GM11168 (cell line): ENCODE results near the gene CNPY3.

Experiments
- in situ Hi-C: fragments of 300-500 bp; cut with MboI; formaldehyde crosslinking; loops from one replicate; pipeline ENCODE4 v1.12.0; 2022; ENCODE audit warnings: low sequenced_read_pairs; ENCODE audit not compliant: unreplicated experiment

The CNPY3 gene

GRCh38 chr6:42974919-42975505, 45.7 kb downstream of the CNPY3 start:
- in situ Hi-C loops = no loop called here

DNA sequence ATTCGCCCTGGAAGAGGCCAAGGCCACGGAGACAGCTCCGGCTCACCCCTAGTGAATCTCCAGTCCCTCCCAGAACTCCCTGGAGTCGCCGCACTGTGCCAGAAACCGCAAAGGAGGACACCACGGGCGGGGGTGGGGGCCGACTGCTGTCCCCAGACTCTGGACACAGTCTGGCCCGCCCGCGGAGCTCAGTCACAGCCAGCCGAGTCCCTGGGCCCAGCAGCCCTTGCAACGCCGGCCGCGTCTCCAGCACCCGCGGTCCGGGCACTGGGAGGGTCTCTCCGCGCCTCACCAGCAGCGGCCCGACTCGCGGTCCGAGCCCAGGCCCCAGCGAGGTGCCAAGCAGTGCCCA, 49.2 kb downstream of the CNPY3 start:
- in situ Hi-C loops = no loop called here

DNA sequence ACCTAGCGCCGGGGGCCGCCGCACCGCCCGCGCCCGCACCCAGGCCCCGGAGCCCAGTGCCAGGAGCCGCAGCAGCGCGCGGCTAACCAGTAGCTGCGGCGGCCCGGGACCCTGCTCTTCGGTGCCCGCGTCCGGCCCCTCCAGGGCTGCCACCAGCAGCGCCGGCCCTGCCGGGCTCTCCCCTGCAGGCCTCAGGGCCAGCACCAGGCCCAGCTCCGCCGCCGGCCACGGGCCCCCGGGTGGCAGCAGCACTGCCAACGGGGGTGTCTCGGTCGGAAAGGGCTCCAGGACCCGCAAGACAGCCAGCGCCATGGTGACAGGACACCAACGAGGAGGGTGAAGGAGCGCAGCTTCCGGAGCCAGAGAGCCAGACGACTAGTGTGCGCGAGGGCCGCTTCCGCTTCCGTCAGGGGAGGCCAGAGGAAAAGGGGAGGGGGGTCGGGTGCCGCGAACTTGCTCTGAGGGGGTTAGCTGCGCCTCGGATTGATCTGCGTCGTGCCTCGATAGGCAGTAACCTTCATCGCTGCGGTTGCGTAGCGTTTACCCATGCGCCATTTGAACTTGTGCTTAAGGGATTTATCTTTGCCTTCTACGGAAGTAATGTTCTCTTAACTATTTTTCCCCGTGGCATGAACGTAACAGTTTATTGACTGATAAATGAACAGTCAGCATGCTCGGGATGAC, 49.7 kb downstream of the CNPY3 start, which contains the start of gene PEX6:
Gene PEX6, minus strand, starts transcription at position 343 of the 684 bp plus-strand sequence. Its CDS starts 31 bp downstream, at position 312.
- in situ Hi-C loops = no loop called here

- in situ Hi-C loops = no loop called here
Observed at GRCh38 chr6:42979523-42980177, 50.4 kb downstream of the CNPY3 start.

GRCh38 chr6:42981836-42982235, 52.6 kb downstream of the CNPY3 start:
- in situ Hi-C loops = no loop called here

DNA sequence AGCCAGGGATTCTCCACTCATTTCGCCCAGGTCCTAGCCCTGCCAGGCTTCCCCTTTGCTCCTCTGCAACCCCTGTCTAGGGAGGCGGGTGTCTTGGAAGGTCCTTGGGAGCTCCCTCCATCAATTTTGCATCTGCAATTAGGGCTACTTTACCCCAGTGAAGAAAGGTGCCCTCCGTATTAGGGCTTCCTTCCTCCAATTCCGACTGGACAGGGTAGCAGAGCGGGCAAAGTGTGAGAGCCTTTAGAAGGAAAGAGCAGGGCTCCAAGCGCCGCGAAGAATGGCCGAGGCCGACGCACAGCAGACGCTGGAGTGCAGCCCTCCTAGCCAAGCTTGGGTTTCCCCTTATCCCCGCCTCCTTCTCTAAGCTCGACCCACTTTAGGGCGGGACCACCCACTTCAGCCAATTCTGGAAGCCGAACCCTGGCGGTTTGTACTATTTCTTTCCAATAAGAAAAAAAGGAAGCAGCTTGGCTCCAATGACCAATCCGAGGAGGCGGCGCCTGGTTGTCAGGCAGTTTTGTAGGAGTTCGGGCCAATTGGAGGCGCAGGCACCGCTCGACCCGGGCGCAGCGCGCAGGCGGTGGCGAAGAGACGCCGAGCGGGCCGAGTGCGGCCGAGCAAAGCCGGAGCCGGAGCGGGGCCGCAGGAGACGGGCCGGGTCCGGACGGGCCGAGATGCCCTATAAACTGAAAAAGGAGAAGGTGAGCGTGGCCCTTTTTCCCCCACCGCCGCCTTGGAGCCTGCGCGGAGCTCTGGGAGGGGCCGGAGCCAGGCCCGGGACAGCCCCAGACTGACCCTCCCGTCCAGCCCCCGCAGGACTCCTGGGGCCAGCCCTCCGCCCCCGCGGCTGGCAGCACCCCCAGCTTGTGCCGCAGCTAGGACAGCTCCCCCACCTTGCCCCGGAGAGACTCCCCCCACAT, 55.0 kb downstream of the CNPY3 start, which contains the start of gene PPP2R5D:
Gene PPP2R5D, plus strand, starts transcription at position 570 of the 923 bp plus-strand sequence. Its CDS starts 108 bp downstream, at position 678.
- in situ Hi-C loops = no loop called here

GRCh38 chr6:42984924-42985475, 55.7 kb downstream of the CNPY3 start:
- in situ Hi-C loops = no loop called here

DNA sequence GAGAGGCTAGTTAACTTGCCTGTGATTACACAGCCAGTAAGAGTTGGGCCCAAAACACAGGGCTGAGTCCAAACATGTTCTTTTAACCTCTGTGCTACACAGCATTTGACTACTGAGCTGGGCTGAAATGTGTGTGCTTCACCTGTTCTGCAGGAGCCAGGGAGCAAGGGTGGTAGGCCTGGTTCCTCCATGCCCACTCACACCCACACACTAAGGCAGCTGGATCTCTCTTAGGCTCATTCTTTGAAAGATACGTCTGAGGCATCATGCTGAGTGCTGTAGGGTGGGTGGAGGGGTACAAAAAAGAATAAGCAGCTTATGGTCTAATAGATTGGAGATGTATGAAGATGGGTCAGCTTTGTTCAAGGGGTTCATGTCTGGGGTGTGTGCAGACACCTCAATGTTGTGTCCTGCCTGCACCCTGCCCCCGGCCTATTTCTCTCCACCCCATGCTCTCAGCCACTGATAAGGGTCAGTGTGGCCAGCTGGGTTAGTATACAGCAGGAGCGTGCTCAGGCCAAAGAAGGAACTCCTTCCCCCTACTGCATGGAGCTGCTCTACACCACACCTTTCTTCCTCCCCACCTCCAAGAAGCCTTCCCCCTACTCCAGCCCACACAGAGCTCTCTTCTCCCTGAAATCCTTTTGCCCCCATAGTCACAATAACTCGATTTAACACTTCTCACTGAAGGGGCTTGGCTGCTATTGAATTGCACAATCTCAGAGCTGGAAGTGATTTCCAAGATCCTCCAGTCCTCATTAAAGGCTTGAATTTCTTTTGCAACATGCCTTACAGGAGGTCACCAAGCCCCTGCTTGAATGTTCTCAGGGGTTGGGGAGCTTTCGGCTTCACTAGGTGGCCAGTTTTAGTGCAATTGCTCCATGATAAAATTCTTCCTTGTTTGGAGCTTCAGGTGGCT, 58.5 kb downstream of the CNPY3 start:
- in situ Hi-C loops = no loop called here

DNA sequence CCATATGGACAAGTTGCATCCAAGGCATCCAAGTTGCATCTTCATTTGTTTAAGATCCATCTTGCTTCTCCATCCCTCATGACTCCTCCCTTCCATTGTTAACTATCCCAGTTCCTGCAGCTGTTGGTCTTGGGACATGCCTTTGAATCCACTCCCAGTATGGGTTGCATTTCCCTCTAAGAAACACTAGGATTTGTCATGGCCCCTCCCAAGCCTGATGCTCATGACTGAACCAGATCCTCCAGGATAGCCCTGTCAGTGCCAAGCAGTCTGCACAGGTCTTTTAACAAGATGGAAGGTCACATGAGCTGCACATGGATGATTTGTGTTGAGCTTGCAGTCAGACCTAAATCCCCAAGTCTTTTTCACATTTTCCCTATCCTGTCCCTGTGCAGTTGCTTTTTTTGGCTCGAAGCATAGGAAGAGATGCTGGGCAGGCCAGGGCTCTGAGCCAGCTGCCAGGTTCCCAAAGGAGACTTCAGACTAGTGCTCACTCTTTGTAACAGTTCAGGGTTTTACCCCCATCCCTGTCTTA, 59.3 kb downstream of the CNPY3 start:
- in situ Hi-C loops = no loop called here
